8988T (cell line): ENCODE data around the gene COPG2.
"Not testable (repeated sequence)": the region's sequence is repeated elsewhere in the genome, so short reads cannot be mapped to it uniquely, and the experiment has no call there.

ENCODE experiments used
- DNase-seq: peaks from one replicate; pipeline ENCODE4 v3.0.0; 2011

Gene COPG2

DNA sequence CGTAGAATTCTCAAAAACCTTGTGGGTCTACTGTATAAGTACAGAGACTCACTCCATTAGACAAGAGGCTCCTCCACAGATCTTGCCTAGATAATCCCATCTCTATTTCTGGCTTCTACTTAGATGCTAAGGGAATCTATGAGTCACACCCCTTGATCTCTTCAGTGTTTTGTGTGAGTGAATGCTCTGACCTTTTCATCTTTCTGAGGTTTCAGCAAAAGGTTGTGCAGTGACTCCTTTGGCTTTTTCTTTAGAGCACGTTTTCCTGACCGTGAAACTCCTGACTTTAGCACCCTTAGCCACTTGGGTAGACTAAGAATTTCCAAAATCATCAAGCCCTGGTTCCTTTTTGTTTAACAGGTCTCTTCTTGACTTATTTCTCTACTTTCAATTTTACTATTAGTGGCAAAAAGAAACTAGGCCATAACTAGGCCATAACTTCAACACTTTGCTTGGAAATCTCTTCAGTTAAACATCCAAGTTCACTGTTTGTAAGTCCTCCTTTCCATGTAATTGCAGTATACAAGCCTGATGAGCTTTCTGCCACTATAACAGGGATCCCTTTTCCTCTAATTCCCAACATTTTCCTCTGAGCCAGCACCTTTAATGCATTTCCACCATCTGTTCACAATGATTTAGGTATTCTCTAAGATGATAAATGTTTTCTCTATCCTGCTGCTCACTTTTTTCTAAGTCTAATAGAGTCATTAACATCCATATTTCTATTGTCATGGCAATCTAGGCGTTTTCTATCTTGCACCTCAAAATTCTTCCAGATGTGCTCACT, 19.4 kb downstream of the COPG2 start:
- no peak for DNase-seq

DNA sequence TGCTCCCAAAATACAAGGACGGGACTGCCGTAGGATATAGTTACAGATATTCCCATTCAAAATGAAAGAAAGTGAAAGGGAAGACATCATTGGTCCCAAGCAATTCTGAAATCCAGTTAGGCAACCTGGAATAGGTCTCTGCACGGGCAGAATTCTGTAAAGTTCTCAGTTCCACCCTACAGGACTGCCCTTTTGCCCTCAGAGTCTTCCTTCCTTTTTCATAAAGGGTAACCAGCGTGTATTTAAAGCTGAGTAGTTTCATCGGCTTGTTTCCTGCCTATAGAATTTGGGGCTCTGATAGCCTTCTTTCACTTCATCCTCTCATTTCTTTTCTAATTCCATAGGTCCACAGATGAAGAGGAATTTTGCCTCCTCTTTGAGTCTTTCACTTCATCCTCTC, 20.0 kb downstream of the COPG2 start:
- DNase-seq: no peak

DNA sequence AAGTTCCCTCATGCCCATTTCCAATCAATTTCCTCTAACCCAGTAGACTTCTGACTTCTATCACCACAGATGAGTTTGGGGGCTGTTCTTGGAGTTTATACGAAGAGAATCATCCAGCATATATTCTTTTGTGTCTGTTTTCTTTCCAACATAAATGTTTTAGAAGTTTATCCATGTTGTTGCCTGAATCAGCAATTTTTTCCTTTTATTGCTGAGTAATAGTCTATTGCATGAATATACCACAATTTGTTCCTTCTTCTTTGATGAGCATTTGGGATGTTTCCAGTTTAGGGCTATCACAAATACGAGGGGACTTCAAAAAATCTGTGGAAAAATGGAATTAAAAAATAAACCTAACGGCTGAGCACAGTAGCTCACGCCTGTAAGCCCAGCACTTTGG, 26.2 kb downstream of the COPG2 start:
- no peak for DNase-seq

DNA sequence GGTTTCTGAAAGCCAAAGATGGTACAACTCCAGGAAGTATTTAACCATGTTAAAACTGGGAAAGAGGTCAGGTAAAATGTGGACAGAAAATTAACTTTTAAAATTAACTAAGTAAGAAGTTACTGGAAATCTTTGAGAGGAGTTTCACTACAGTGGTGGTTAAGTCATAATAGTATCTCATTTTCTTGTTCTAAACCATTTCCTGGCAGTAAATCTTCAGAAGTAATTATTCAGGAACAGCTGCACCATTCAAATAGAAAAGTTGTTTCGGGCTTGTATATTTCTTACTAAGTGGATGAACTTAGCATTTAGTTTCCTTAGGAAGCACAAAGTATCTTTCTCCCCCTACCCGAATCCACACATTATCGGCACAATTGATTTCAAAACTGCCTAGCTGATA, 27.1 kb downstream of the COPG2 start:
- no peak for DNase-seq

DNA sequence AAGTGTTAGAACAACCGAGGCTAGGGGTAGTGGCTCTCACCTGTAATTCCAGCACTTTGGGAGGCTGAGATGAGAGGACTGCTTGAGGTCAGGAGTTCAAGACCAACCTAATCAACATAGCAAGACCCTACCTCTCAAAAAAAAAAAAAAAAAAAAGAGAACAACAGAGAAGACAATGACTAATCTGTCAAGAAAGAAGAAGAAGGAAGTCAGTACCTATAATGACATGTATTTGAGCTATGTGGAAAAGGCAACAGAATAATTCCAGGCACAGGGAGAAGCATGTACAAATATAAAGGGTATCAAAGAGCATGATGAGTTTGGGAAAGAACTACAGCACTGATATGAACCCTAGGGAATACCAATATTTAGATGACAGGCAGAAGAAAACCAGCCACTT, 27.5 kb downstream of the COPG2 start:
- DNase-seq: no peak

- DNase-seq: no peak
Measured at GRCh38 chr7:130639388-130639787, 29.2 kb downstream of the COPG2 start.

DNA sequence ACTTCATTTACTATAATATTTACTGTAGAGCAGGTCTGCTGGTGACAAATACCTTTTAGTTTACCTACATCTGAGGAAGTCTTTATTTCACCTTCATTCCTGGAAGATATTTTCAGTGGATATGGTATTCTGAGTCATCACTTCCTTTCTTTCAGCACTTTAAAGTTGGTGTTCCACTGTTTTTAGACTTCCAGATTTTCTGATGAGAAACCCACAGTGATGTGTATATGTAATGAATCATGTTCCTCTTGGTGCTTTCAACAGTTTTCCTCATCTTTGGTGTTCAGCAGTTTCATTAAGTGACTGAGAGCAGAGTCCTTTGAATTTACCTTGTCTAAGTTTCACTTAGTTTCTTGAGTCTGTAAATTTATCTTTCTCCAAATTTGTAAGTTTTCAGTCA, 36.4 kb downstream of the COPG2 start:
- no peak for DNase-seq

DNA sequence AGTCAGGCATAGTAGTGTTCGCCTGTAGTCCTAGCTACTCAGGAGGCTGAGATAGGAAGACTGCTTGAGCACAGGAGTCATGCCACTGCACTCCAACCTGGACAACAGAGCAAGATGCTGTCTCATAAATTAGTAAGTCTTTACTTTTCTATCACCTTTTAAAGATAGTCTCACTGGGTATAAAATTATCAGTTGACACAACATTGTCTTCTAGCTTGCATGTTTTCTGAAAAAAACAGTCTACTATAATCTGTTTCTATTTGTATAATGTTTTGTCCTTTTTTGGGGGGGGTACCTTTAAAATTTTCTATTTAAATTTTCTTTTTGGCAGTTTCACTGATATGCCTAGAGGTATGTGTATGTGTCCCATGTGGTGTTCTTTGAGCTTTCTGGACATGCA, 39.6 kb downstream of the COPG2 start:
- no peak for DNase-seq

DNA sequence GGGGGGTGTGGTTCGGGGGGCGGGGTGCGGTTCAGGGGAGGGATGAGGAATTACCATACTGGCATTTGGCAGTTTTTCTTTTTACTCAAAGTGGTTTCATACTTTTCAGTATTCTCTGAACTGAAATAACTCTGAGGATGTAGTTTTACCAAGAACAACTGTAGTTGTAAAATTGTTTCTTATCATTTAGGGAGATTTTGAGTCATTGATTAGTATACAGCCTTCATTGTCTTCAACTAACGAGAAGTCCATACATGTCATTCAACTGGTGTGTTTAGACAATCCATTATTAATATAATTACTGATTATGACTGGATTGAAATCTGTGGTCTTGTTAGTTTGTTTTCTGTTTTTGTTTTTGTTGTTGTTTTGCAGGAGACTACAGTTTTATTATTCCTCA, 40.8 kb downstream of the COPG2 start:
- no peak for DNase-seq

- DNase-seq: no peak
Measured at GRCh38 chr7:130622866-130623265, 45.7 kb downstream of the COPG2 start.

DNA sequence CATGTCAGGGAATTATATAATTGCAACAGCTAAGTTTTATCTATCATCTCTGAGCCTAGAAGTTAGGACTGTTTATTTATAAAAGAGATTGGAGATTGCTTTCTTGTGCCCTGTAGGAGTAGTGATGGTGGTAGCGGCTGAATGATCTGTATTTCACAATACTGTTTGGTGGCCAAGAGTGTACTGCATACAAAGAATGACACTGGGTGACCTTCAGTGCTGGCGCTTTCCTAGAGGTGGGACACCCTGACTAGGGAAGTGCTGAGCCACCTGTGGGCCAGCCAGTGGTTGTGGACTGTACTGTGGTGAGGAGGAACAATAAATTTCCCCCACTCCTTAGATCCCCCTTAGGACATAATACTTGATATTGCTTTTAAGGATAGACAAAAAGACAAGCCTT, 53.0 kb downstream of the COPG2 start:
- no peak for DNase-seq

- DNase-seq: no peak
Measured at GRCh38 chr7:130614449-130614848, 54.1 kb downstream of the COPG2 start.

DNA sequence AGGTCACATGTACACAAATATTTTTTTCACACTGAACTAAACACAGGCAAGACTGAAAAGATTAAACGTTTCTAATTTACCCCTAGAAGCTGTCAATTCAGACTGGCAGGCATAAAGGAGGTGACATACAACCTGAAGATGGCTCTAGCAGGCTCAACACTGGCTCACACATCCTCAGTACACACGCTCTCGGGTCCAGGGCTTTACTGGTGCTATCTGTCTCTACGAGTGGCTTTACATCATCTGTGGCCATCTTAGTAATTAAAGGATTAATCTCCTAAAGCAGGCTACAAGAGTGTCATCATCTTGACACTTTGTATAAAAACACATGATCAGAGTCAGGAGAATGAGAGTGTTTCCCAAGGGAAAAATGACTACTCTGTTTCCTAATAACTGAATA, 57.3 kb downstream of the COPG2 start:
- no peak for DNase-seq

DNA sequence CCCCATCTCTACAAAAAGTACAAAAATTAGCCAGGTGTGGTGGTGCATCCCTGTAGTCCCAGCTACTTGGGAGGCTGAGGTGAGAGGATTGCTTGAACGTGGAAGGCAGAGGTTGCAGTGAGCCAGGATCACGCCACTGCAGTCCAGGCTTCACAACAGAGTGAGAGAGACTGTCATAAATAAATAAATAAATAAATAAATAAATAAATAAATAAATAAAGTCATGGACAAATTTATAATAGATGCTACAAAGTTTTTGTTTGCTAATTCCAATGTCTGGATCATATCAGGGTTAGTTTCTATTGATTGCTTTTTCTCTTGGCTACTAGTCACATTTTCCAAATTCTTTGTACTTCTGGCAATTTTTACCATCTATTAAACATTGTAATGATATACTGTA, 61.5 kb downstream of the COPG2 start:
- not testable (repeated sequence) for DNase-seq

GRCh38 chr7:130606161-130606560, 62.4 kb downstream of the COPG2 start:
- DNase-seq: no peak

GRCh38 chr7:130598056-130598455, 70.5 kb downstream of the COPG2 start:
- DNase-seq: no peak

- DNase-seq: no peak
Measured at GRCh38 chr7:130595986-130596385, 72.6 kb downstream of the COPG2 start.

GRCh38 chr7:130593033-130593432, 75.5 kb downstream of the COPG2 start:
- DNase-seq: no peak

DNA sequence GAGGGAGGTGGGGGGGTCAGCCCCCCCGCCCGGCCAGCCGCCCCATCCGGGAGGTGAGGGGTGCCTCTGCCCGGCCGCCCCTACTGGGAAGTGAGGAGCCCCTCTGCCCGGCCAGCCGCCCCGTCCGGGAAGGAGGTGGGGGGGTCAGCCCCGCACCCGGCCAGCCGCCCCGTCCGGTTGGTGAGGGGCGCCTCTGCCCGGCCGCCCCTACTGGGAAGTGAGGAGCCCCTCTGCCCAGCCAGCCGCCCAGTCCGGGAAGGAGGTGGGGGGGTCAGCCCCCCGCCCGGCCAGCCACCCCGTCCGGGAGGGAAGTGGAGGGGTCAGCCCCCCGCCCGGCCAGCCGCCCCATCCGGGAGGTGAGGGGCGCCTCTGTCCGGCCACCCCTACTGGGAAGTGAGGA, 77.1 kb downstream of the COPG2 start:
- DNase-seq: not testable (repeated sequence)

DNA sequence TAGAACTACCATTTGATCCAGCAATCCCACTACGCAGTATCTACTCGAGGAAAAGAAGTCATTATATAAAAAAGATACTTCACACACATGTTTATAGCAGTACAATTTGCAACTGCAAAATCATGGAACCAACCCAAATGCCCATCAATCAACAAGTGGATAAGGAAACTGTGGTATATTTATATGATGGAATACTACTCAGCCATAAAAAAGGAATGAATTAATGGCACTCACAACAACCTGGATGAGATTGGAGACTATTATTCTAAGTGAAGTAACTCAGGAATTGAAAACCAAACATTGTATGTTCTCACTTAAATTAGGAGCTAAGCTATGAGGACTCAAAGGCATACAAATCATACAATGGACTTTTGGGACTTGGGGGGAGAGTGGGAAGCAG, 82.6 kb downstream of the COPG2 start:
- DNase-seq: not testable (repeated sequence)

GRCh38 chr7:130575110-130575509, 93.4 kb downstream of the COPG2 start:
- not testable (repeated sequence) for DNase-seq

DNA sequence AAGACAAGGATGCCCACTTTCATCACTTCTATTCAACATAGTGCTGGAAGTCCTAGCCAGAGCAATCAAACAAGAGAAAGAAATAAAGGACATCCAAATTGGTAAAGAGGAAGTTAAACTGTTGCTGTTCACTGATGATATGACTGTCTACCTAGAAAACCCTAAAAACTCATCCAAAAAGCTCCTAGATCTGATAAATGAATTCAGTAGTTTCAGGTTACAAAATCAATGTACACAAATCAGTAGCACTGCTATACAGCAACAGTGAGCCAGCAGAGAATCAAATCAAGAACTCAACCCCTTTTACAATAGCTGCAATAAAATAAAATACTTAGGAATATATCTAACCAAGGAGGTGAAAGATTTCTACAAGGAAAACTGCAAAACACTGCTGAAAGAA, 98.4 kb downstream of the COPG2 start:
- DNase-seq: not testable (repeated sequence)

- no peak for DNase-seq
Measured at GRCh38 chr7:130566898-130567280, 101.7 kb downstream of the COPG2 start.

DNA sequence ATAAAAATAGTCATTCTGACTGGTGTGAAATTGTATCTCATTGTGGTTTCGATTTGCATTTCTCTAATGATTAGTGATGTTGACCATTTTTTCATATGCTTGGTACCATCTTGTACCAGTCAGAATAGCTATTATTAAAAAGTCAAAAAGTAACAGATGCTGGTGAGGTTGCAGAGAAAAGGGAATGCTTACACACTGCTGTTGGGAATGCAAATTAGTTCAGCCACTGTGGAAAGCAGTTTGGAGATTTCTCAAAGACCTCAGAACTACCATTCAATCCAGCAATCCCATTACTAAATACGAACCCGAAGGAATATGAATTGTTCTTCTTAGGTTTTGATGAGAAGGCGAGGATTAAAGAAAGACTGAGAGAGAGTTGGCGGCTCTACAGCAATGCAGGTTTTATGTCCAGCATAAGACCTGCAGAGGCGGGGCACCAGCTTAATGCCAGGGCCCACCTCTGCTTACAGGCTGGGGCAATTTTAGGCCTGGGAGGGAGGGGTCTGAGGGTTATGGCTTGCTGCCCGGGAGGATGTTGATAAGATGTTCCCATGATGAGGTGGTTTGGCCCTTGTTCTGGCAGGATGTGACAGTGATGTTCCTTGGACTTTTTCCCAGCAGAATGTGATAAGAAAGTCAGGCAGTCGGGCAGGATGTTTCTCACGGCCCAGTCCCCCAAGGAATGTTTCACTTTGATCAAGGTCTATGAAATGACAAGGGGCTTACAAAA, 102.2 kb downstream of the COPG2 start:
- no peak for DNase-seq

DNA sequence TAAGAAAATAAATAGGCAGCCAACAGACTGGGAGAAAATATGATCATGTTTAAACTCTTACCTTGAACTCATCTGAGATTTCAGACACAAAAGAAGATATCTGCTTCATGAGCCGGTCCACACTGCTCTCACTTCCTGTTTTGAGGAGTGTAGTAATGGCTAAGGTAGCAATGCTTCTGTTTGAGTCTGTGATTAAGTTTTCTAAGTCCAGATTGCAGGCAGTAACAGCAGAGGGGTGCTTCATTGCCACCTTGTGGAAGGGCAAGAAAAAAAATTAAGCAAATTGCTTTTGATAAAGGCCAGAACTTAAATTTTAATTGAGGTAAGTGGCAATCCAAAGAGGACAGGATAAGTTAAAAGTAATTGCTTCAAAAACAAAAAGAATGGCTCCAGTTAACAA, 107.6 kb downstream of the COPG2 start:
- DNase-seq: no peak
